ENCODE measurements around the gene LILRA6.
A peak's percentile ranks its signal among the peaks of the same experiment; 100 is the strongest.
"Not testable (repeated sequence)": the region's sequence is repeated elsewhere in the genome, so short reads cannot be mapped to it uniquely, and the experiment has no call there.

Gene LILRA6

GRCh38 chr19:54242646-54243045 lies at the start of gene LILRA6:
Gene LILRA6 (minus strand): TSS chr19:54242790.
- DNase-seq (ENCODE audit: low read depth): not testable (repeated sequence)

- DNase-seq (ENCODE audit: low read depth): not testable (repeated sequence)
Observed at GRCh38 chr19:54289160-54289559, 46.6 kb upstream of the LILRA6 start.

- no peak for DNase-seq (ENCODE audit: low read depth)
Observed at GRCh38 chr19:54287456-54287855, 44.9 kb upstream of the LILRA6 start.

GRCh38 chr19:54286283-54286682 lies 43.7 kb upstream of the LILRA6 start:
- DNase-seq (ENCODE audit: low read depth): not testable (repeated sequence)

- not testable (repeated sequence) for DNase-seq (ENCODE audit: low read depth)
Observed at GRCh38 chr19:54285427-54286056, 43.0 kb upstream of the LILRA6 start.

GRCh38 chr19:54282686-54283470 lies 40.3 kb upstream of the LILRA6 start:
- DNase-seq (ENCODE audit: low read depth): no peak

- DNase-seq (ENCODE audit: low read depth): not testable (repeated sequence)
Observed at GRCh38 chr19:54281729-54282075, 39.1 kb upstream of the LILRA6 start.

GRCh38 chr19:54281007-54281728 lies 38.6 kb upstream of the LILRA6 start, which contains the start of gene LILRB2:
Gene LILRB2 (minus strand): TSS chr19:54281110. CDS start chr19:54280496, 614 bp downstream.
- DNase-seq (ENCODE audit: low read depth): no peak

- not testable (repeated sequence) for DNase-seq (ENCODE audit: low read depth)
Observed at GRCh38 chr19:54280441-54280840, 37.9 kb upstream of the LILRA6 start.

- not testable (repeated sequence) for DNase-seq (ENCODE audit: low read depth)
Observed at GRCh38 chr19:54280025-54280424, 37.4 kb upstream of the LILRA6 start.

- DNase-seq (ENCODE audit: low read depth): no peak
Observed at GRCh38 chr19:54279406-54279962, 36.9 kb upstream of the LILRA6 start.

- DNase-seq (ENCODE audit: low read depth): not testable (repeated sequence)
Observed at GRCh38 chr19:54278571-54279195, 36.1 kb upstream of the LILRA6 start.

GRCh38 chr19:54278056-54278455 lies 35.5 kb upstream of the LILRA6 start:
- not testable (repeated sequence) for DNase-seq (ENCODE audit: low read depth)

- not testable (repeated sequence) for DNase-seq (ENCODE audit: low read depth)
Observed at GRCh38 chr19:54277111-54277615, 34.6 kb upstream of the LILRA6 start.

GRCh38 chr19:54275951-54276350 lies 33.4 kb upstream of the LILRA6 start:
- no peak for DNase-seq (ENCODE audit: low read depth)

GRCh38 chr19:54274516-54274915 lies 31.9 kb upstream of the LILRA6 start:
- DNase-seq (ENCODE audit: low read depth): not testable (repeated sequence)

GRCh38 chr19:54273821-54274220 lies 31.2 kb upstream of the LILRA6 start:
- no peak for DNase-seq (ENCODE audit: low read depth)

GRCh38 chr19:54272181-54272580 lies 29.6 kb upstream of the LILRA6 start:
- not testable (repeated sequence) for DNase-seq (ENCODE audit: low read depth)

GRCh38 chr19:54271587-54271986 lies 29.0 kb upstream of the LILRA6 start:
- not testable (repeated sequence) for DNase-seq (ENCODE audit: low read depth)

- no peak for DNase-seq (ENCODE audit: low read depth)
Observed at GRCh38 chr19:54271106-54271505, 28.5 kb upstream of the LILRA6 start.

- DNase-seq (ENCODE audit: low read depth): no peak
Observed at GRCh38 chr19:54268936-54269335, 26.3 kb upstream of the LILRA6 start.

GRCh38 chr19:54266133-54266532 lies 23.5 kb upstream of the LILRA6 start:
- DNase-seq (ENCODE audit: low read depth): peak; percentile 60
